Measurements from ENCODE around the gene SNX9.

The SNX9 gene

GRCh38 chr6:157860505-157860991 is 37.5 kb downstream of the SNX9 start:
- no peak for DNase-seq

- DNase-seq: no peak
Measured at GRCh38 chr6:157861184-157861583, 38.1 kb downstream of the SNX9 start.

DNA sequence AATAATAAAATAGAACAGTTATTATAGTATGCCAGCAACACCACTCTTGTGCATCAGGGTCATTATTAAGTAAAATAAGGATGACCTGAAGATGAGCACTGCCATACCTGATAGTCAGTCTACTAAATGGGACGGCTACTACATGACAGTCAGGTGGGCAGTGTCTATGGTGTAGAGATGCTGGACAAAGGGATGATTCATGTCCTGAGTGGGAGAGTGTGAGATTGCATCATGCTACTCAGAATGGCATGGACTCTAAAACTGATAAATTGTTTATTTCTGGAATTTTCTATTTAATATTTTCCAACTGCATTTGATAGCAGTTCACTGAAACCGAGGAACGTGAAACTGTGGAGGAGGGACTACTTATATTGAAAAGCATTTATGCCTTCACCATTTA is 38.8 kb downstream of the SNX9 start:
- DNase-seq: no peak

- DNase-seq: no peak
Measured at GRCh38 chr6:157862706-157863105, 39.7 kb downstream of the SNX9 start.

DNA sequence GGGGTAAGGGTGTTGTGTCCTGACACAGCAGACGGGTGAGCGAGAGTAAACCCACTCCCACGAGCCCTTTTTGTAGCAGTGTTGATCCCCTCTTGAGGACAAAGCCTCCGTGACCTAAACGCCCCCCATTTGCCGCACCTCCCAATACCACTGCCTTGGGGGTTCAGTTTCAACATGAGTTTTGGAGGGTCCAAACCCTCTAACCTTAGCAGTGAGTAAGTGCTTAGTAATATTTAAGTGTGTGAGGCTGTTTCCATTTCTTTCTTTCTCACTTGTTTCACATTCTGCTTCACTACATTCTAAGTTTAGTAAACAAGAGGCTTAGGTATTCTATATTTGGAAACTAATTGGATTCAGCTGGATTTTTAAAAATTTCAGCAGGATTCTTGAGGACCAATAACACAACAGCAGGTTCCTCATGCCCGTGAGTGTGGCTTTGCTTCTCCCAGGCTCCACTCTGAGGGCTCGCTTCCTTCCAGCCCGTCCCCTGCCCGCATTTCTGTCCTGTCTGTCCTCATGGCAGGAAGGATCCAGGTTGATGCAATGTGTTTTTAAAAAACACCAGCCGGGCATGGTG is 41.2 kb downstream of the SNX9 start:
- DNase-seq: no peak

DNA sequence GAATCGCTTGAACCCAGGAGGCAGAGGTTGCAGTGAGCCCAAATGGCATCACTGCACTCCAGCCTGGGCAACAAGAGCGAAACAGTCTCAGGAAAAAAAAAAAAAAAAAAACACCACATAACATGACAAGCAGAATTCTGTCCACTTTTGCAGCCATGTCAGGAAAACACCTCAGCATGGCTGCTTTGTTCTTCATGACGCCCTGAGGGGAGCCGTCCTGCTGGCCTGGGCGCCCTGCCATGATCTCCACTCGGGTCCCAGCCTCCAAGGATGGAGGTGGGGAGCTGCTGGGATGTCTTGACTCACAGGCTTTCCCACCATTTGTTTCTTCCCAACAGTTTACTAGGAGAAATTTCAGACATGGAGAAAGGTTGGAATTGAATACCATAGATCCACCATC is 42.2 kb downstream of the SNX9 start:
- DNase-seq: no peak

- DNase-seq: peak in 1 of 2 experiments; percentile 31
Measured at GRCh38 chr6:157867155-157867559, 44.1 kb downstream of the SNX9 start.

- no peak for DNase-seq
Measured at GRCh38 chr6:157867981-157868380, 44.9 kb downstream of the SNX9 start.

DNA sequence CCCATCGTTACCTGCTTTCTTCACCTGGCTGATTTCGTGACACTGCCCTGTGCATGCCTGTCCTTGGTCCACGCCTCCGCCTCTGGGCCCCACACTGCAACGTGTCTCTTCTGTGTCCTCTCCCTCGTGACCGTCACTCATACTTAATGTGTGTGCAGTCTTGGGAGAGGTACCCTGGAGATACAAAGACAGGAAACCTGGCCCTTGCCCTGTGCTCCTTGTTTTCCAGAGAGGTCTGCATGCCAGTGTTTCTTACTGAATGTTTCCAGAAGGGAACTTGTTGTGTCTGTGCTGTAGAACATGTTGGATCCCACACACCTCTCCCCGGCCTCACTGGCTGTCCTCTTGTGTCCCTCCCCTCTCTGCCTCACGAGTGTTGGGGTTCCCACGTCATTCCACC is 45.8 kb downstream of the SNX9 start:
- DNase-seq: no peak

GRCh38 chr6:157869673-157870302 is 46.7 kb downstream of the SNX9 start:
- DNase-seq: no peak

DNA sequence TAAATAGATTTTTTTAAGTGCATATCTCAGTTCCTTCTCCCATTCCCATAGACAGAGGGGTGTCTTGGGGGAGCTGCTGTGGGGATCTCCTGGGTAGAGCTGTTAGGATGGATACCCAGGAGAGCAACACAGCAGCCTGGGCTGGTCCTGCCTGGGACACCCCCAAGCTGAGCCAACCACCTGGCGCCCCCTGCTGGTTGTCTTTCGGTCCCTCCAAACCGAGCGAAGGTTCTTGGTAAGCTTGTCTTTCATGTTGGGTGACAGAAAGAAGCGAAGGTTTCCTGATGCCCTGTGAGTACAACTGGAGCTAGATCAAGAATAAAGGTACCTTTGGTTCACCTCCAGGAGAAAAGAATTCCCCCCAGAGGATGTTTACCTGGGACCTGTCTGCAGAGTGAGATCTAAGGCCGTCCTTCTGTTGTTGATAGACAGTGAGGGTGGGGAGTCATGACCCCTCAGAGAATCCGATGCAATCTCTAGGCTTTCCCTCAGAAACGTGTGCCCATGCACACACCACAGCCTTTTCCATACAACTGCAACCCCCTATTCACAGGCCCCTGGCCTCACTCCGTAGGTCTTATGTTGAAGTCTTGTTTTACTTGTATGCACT is 50.8 kb downstream of the SNX9 start:
- DNase-seq: peak; percentile 78 to 84

GRCh38 chr6:157877149-157877548 is 54.1 kb downstream of the SNX9 start:
- DNase-seq: no peak

DNA sequence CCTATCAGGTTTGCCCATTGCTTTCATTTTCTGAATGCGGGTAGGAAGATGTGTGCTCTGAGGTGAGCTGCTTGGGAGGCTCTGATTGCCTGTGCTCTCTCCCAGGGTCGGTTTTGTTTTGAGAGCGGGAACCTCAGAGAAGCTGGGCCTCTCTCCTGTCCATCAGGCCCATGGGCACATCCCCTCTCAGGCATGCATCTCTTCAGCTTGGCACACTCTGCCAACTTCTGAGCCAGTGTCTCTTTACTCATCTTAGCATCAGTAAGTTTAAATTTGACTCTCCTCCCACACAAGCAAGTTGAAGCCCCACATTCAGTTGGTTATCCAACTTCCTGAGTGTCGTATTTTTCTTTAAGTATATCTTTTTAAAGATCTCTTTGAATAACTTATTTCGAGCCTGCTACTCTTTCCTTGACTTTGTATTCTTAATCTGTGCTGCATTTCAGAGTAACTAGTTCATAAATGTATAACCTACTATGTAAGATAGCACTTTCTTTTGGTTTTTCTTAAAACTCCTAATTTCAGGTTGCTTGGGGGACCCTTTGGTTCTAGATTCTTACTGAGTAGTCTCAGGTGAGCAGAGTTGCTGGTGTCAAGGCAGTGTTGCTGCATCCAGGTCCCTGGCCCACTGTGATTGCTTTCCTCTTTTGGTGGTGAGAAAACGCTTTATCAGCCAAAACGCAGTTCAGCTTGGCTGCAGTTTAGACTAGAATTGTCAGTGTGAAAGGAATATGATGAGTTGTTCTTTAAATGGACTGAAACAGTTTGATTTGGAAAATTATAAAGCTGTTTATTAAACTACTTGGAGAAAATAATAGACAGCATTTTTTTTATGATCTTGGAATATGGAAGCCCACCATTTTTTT is 54.8 kb downstream of the SNX9 start:
- no peak for DNase-seq

GRCh38 chr6:157879034-157879872 is 56.2 kb downstream of the SNX9 start:
- no peak for DNase-seq

DNA sequence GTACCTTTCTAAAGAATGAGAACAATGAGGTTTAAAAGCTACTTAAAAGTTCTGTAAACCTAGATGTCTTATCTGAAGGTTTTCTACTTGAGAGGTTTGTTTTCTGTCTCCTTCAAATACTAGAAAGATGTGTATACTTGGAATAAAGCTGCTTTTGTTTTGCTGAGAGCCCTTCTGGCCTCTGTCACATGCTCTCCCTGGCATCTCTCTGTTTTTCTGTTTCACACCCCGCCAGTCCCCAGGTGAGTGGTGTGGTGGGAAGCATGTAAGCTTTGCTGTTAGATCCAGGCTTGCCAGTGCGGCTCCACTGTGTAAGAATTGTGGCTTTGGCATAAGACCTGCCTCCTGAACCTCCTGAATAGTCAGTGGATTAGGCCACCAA is 56.8 kb downstream of the SNX9 start:
- DNase-seq: no peak

DNA sequence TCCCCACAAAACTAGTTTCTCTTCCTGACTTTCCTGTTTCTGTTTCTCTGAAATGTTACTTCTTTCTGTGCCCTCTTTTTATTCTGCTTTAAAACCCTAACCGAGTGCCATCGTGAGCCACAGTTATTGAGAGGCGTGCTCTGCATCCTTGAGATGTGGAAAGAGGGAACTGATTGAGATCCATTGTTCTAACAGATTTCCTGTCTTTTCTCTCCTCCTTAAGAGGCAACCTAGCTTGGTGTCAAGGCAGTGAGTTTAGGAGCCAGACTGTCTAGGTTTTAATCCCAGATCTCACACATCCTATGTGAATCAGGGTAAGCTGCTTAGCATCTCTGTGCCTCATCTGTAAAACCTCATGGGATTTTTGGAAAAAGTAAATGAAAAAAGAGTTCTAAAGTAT is 57.5 kb downstream of the SNX9 start:
- no peak for DNase-seq

DNA sequence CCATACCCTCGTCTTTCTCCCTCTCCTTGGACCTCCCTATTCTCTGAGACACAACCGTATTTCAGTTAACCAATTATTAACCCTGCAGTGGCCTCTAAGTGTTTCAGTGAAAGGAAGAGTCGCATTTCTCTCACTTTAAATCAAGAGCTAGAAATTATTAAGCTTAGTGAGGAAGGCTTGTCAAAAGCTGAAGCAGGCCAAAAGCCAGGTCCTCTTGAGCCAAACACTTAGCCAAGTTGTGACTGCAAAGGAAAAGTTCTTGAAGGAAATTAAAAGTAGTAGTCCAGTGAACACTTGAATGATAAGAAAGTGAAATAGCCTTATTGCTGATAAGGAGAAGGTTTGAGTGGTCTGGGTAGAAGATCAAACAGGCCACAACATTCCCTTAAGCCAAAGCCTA is 58.3 kb downstream of the SNX9 start:
- no peak for DNase-seq

- no peak for DNase-seq
Measured at GRCh38 chr6:157884756-157885155, 61.7 kb downstream of the SNX9 start.

GRCh38 chr6:157885211-157885788 is 62.3 kb downstream of the SNX9 start:
- DNase-seq: peak; percentile 22 to 72

GRCh38 chr6:157885876-157886275 is 62.8 kb downstream of the SNX9 start:
- DNase-seq: no peak

GRCh38 chr6:157887892-157888291 is 64.8 kb downstream of the SNX9 start:
- DNase-seq: no peak
